H1 (cell line): Measurements from ENCODE around the gene C1QTNF4. TPM values are rescaled to one million over a fixed set of nuclear protein-coding genes. Genes with fewer than 3 reads are reported as not detected.

Source experiments
- CTCF ChIA-PET: fragments of 300-600 bp; sonication (Branson Sonifier 250); formaldehyde crosslinking; loops from one replicate; lab custom pipeline; 2021; ENCODE audit not compliant: partially characterized antibody; lab: Charles Lee
- POLR2A ChIA-PET: fragments of 300-600 bp; sonication (Branson Sonifier 250); formaldehyde crosslinking; loops from one replicate; lab custom pipeline; 2021; ENCODE audit warnings: inconsistent platforms; ENCODE audit not compliant: partially characterized antibody; lab: Charles Lee
- DNase-seq, 2 experiments: peaks; one replicate each; pipeline versions ENCODE4 v3.0.0 to v3.0.0-alpha.2; 2010 to 2022; ENCODE audit warnings: low spot score in 2 of 2, low read depth in 1 of 2, mixed read lengths in 1 of 2
- FAIRE-seq: peaks from 2 replicates; lab custom pipeline; 2011; peaks lifted over from hg19 to GRCh38; lab: Jason Lieb, UNC
- H2AFZ ChIP-seq: 2 replicates; pipeline ENCODE4 v1.8.1; 2012; ENCODE audit warnings: low read length, inconsistent platforms
- H2AK5ac ChIP-seq: 2 replicates; pipeline ENCODE4 v1.6.1; 2013; ENCODE audit warnings: low read depth, low read length
- H2BK120ac ChIP-seq: replicated peaks from 2 replicates; pipeline ENCODE3; 2013; ENCODE audit warnings: low read depth, low read length, inconsistent platforms
- H2BK12ac ChIP-seq: 2 replicates; pipeline ENCODE4 v1.6.1; 2013; ENCODE audit warnings: low read depth, low read length
- H2BK15ac ChIP-seq: 2 replicates; pipeline ENCODE4 v1.6.1; 2013; ENCODE audit warnings: low read length
- H2BK20ac ChIP-seq: 2 replicates; pipeline ENCODE4 v1.6.1; 2013; ENCODE audit warnings: low read length
- H2BK5ac ChIP-seq: 2 replicates; pipeline ENCODE4 v1.6.1; 2013; ENCODE audit warnings: low read depth, low read length
- H3K14ac ChIP-seq: 2 replicates; pipeline ENCODE4 v1.6.1; 2013; ENCODE audit warnings: inconsistent platforms; ENCODE audit not compliant: insufficient read length
- H3K18ac ChIP-seq: 2 replicates; pipeline ENCODE4 v1.6.1; 2013; ENCODE audit warnings: low read length; ENCODE audit errors: extremely low read depth
- H3K23ac ChIP-seq: 2 replicates; pipeline ENCODE4 v1.6.1; 2013; ENCODE audit warnings: inconsistent platforms; ENCODE audit not compliant: insufficient read length
- H3K23me2 ChIP-seq: 2 replicates; pipeline ENCODE4 v1.6.1; 2013; ENCODE audit warnings: low read depth, low read length
- H3K27ac ChIP-seq: 2 replicates; pipeline ENCODE4 v1.6.1; 2011; ENCODE audit warnings: low read depth, low read length, inconsistent platforms
- H3K27me3 ChIP-seq, 4 experiments: replicated peaks in 1 of 4; 1 replicate in 1 of 4; 2 replicates in 3 of 4; pipeline versions ENCODE4 v1.6.1 to v1.8.1; 2011 to 2013; ENCODE audit warnings: low read length in 3 of 4, mild to moderate bottlenecking in 3 of 4, inconsistent platforms in 2 of 4, mixed read lengths in 2 of 4, moderate library complexity in 1 of 4; ENCODE audit not compliant: control insufficient read depth in 3 of 4, insufficient read depth in 3 of 4; ENCODE audit errors: extremely low read depth in 1 of 4
- H3K36me3 ChIP-seq, 4 experiments: 2 replicates each; pipeline versions ENCODE4 v1.6.1 to v1.8.1; 2011 to 2013; ENCODE audit warnings: mild to moderate bottlenecking in 4 of 4, low read length in 3 of 4, moderate library complexity in 2 of 4, control low read depth in 1 of 4, inconsistent platforms in 1 of 4; ENCODE audit not compliant: insufficient read depth in 4 of 4, control insufficient read depth in 2 of 4
- H3K4ac ChIP-seq: replicated peaks from 2 replicates; pipeline ENCODE3; 2013; ENCODE audit warnings: low read length, low read depth, mixed read lengths, inconsistent platforms; ENCODE audit not compliant: insufficient read length
- H3K4me1 ChIP-seq, 4 experiments: replicated peaks in 1 of 4; 1 replicate in 1 of 4; 2 replicates in 3 of 4; pipeline versions ENCODE4 v1.6.1 to v1.8.1; 2011 to 2013; ENCODE audit warnings: low read length in 3 of 4, inconsistent platforms in 2 of 4, mixed read lengths in 1 of 4; ENCODE audit not compliant: insufficient read depth in 4 of 4, control insufficient read depth in 3 of 4
- H3K4me2 ChIP-seq, 2 experiments: 2 replicates each; pipeline versions ENCODE4 v1.6.1 to v1.8.1; 2011 to 2013; ENCODE audit warnings: low read depth in 2 of 2, low read length in 2 of 2, control low read depth in 1 of 2, inconsistent platforms in 1 of 2, mild to moderate bottlenecking in 1 of 2; ENCODE audit not compliant: insufficient read depth in 1 of 2
- H3K4me3 ChIP-seq, 4 experiments: fragments of 200-600, 300-600 bp in 1 of 4; sonication (generic), shearing (Covaris generic), sonication (Bioruptor Twin) in 1 of 4; 2 replicates each; pipeline versions ENCODE4 v1.5.1 to v1.8.1; 2011 to 2016; ENCODE audit warnings: low read length in 4 of 4, low read depth in 3 of 4, control low read depth in 2 of 4, inconsistent platforms in 2 of 4, mild to moderate bottlenecking in 2 of 4, mixed read lengths in 1 of 4, moderate library complexity in 1 of 4; ENCODE audit not compliant: insufficient read depth in 2 of 4; ENCODE audit errors: extremely low read depth in 1 of 4
- H3K56ac ChIP-seq: replicated peaks from 2 replicates; pipeline ENCODE3; 2013; ENCODE audit warnings: low read depth, mild to moderate bottlenecking, mixed read lengths, low read length, inconsistent platforms; ENCODE audit not compliant: insufficient read length
- H3K79me1 ChIP-seq: 2 replicates; pipeline ENCODE4 v1.6.1; 2013; ENCODE audit warnings: low read depth, low read length, control low read depth
- H3K79me2 ChIP-seq, 2 experiments: 2 replicates each; pipeline versions ENCODE4 v1.6.1 to v1.8.1; 2012 to 2013; ENCODE audit warnings: low read length in 2 of 2, mild to moderate bottlenecking in 2 of 2, inconsistent platforms in 1 of 2; ENCODE audit not compliant: insufficient read depth in 2 of 2, control insufficient read depth in 1 of 2
- H3K9ac ChIP-seq, 4 experiments: replicated peaks in 1 of 4; 1 replicate in 1 of 4; 2 replicates in 3 of 4; pipeline versions ENCODE4 v1.6.1 to v1.8.1; 2011 to 2013; ENCODE audit warnings: low read depth in 3 of 4, low read length in 3 of 4, control low read depth in 2 of 4, mild to moderate bottlenecking in 2 of 4, moderate library complexity in 2 of 4, inconsistent platforms in 1 of 4; ENCODE audit errors: extremely low read depth in 1 of 4
- H3K9me3 ChIP-seq, 2 experiments: 2 replicates each; pipeline versions ENCODE4 v1.6.1 to v1.8.1; 2012 to 2013; ENCODE audit warnings: mild to moderate bottlenecking in 2 of 2, moderate library complexity in 2 of 2, control low read depth in 1 of 2, inconsistent platforms in 1 of 2, low read depth in 1 of 2, low read length in 1 of 2, mixed read lengths in 1 of 2; ENCODE audit not compliant: insufficient read depth in 2 of 2
- H4K20me1 ChIP-seq, 2 experiments: replicated peaks in 1 of 2; 2 replicates each; pipeline versions ENCODE3 to v1.8.1; 2011 to 2013; ENCODE audit warnings: inconsistent platforms in 2 of 2, low read length in 2 of 2, mild to moderate bottlenecking in 1 of 2; ENCODE audit not compliant: insufficient read depth in 2 of 2, control insufficient read depth in 1 of 2
- H4K5ac ChIP-seq: 2 replicates; pipeline ENCODE4 v1.6.1; 2013; ENCODE audit warnings: low read length, low read depth, mixed read lengths, inconsistent platforms; ENCODE audit not compliant: insufficient read length
- H4K8ac ChIP-seq: 2 replicates; pipeline ENCODE4 v1.8.0; 2013; ENCODE audit warnings: mild to moderate bottlenecking, moderate library complexity, low read length, inconsistent platforms; ENCODE audit not compliant: insufficient read depth; ENCODE audit errors: extremely low read depth
- H4K91ac ChIP-seq: replicated peaks from 2 replicates; pipeline ENCODE3; 2013; ENCODE audit warnings: low read length, mixed read lengths, inconsistent platforms; ENCODE audit not compliant: insufficient read length
- CREB1 ChIP-seq: IDR thresholded peaks from 2 replicates; pipeline ENCODE4 v1.6.1; 2012; ENCODE audit warnings: inconsistent platforms
- EZH2 ChIP-seq: fragments of 200-600 bp; sonication (generic); IDR thresholded peaks from 2 replicates; pipeline ENCODE4 v1.7.1; 2012; ENCODE audit warnings: low read depth, mild to moderate bottlenecking, moderate library complexity, low read length, inconsistent platforms; ENCODE audit not compliant: severe bottlenecking
- FOSL1 ChIP-seq: IDR thresholded peaks from 2 replicates; pipeline ENCODE4 v1.6.1; 2011; ENCODE audit warnings: mild to moderate bottlenecking, low read depth, low read length, moderate library complexity; ENCODE audit not compliant: insufficient read depth
- JUN ChIP-seq: IDR thresholded peaks from 2 replicates; pipeline ENCODE4 v1.6.1; 2011; ENCODE audit warnings: low read depth, mild to moderate bottlenecking, improper control_type of control experiment, low read length
- KDM4A ChIP-seq: IDR thresholded peaks from one replicate; pipeline ENCODE4 v1.7.1; 2012; ENCODE audit warnings: low read depth, mild to moderate bottlenecking, moderate library complexity, low read length, inconsistent platforms; ENCODE audit not compliant: severe bottlenecking
- KDM5A ChIP-seq: fragments of 200-600 bp; IDR thresholded peaks from 2 replicates; pipeline ENCODE4 v1.7.1; 2012; ENCODE audit warnings: mild to moderate bottlenecking, low read length, inconsistent platforms, mixed read lengths
- SAP30 ChIP-seq: fragments of 300-600 bp; sonication (generic); IDR thresholded peaks from 2 replicates; pipeline ENCODE4 v1.7.1; 2012; ENCODE audit warnings: low read length, moderate library complexity, mild to moderate bottlenecking, inconsistent platforms; ENCODE audit not compliant: insufficient read depth, insufficient replicate concordance
- SIN3A ChIP-seq, 2 experiments: IDR thresholded peaks in 1 of 2; conservative IDR thresholded peaks in 1 of 2; 2 replicates each; pipeline ENCODE4 v1.6.1; 2011 to 2012; ENCODE audit warnings: low read length in 2 of 2, improper control_type of control experiment in 1 of 2, low read depth in 1 of 2, mild to moderate bottlenecking in 1 of 2
- SIRT6 ChIP-seq: IDR thresholded peaks from one replicate; pipeline ENCODE4 v1.7.1; 2012; ENCODE audit warnings: low read length, inconsistent platforms
- TBP ChIP-seq: IDR thresholded peaks from 2 replicates; pipeline ENCODE4 v1.6.1; 2011; ENCODE audit warnings: low read depth, low read length, improper control_type of control experiment
- YY1 ChIP-seq: IDR thresholded peaks from 2 replicates; pipeline ENCODE4 v1.6.1; 2011; ENCODE audit warnings: low read depth, mild to moderate bottlenecking, low read length
- WGBS, 2 experiments: shearing (Covaris generic) in 1 of 2; methylation state at CpG; one replicate each; pipeline versions ENCODE4 v1.1.6 to v1.1.7; 2013 to 2015; ENCODE audit warnings: low lambda C conversion rate in 2 of 2, mixed read lengths in 2 of 2, inconsistent platforms in 1 of 2, low coverage in 1 of 2, missing lambda C conversion rate in 1 of 2; ENCODE audit not compliant: insufficient replicate concordance in 2 of 2, insufficient coverage in 1 of 2, insufficient read length in 1 of 2; ENCODE audit errors: extremely low coverage in 1 of 2, missing lambda C conversion rate in 1 of 2; 5-methylcytosine and 5-hydroxymethylcytosine counted together
- polyA plus RNA-seq, 7 experiments: library from polyadenylated mRNA; depleted of rRNA in 3 of 7; stranded (reverse) in 5 of 7; unstranded in 2 of 7; fragments of >200 nt in 5 of 7; fragments of 200-250 nt in 2 of 7; gene quantifications; 1 replicate in 5 of 7; 2 replicates in 1 of 7; 4 replicates in 1 of 7; pipeline versions ENCODE4 v1.2.1 to v1.2.3, GENCODE V29; 2011 to 2013; ENCODE audit warnings: missing spikeins in 2 of 7, mixed read lengths in 2 of 7
- total RNA-seq: library from RNA; stranded (reverse); fragmentation: NEBNext Ultra II Directional; extraction: Animal tissue kit (Norgen Biotek cat#: 25700); gene quantifications from 2 replicates; pipeline ENCODE4 v1.2.1, GENCODE V29; 2021

The C1QTNF4 gene
- total and polyA plus RNA-seq, 2 of the 8 experiments (the other 6 are each of a cell fraction or from before 2014, with no cell fraction given) = 3.9 to 6.0 TPM

DNA sequence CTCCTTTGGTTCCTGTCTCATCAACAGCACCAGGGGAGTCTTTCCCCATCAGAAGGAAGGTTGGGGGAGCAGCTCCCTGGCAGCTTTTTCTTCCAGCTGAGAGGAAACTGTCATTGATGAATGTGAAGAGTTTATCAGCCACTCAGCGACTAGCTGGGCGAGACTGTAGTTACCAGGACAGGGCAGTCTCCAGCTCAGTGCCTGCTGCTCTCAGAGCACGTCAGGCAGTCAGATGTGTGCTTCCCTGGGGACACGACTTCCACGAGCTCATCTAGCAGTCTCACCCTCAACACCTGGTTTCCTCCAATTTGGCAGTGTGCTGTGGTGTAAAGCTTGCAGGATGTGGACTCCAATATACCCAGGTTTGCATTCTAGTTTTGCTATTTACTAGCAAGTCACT is 12.5 kb upstream of the C1QTNF4 start:
- Histone ChIP-seq H3K14ac (no peak overlapping the region), H2AK5ac (no peak overlapping the region), H3K79me2 (no peaks in the 10 kb centered on the region), H4K5ac (no peak overlapping the region), H3K23me2 (no peaks in the 10 kb centered on the region), H3K4ac (no peak overlapping the region), H3K27me3 (no peaks in the 10 kb centered on the region), H2BK12ac (no peak overlapping the region), H4K91ac (no peak overlapping the region), H3K56ac (no peak overlapping the region), H3K9ac (peak overlapping the region in 1 of 4 experiments; percentile 5; a peak in 1 of 7 replicates), H3K23ac (no peak overlapping the region), H4K8ac (no peak overlapping the region), H3K36me3 (no peaks in the 10 kb centered on the region; a peak in 1 of 8 replicates), H3K9me3 (no peaks in the 10 kb centered on the region), H3K79me1 (no peaks in the 10 kb centered on the region), H2BK20ac (no peak overlapping the region), H2BK120ac (no peak overlapping the region), H4K20me1 (no peaks in the 10 kb centered on the region), H3K4me3 (no peak overlapping the region), H3K27ac (no peak overlapping the region), H2AFZ (no peak overlapping the region), H2BK15ac (no peak overlapping the region), H3K4me2 (no peak overlapping the region), H3K18ac (no peak overlapping the region), H3K4me1 (no peaks in the 10 kb centered on the region; a peak in 1 of 7 replicates), H2BK5ac (no peak overlapping the region)
- ChIA-PET POLR2A (interaction anchor here (0.6 to 2.9 kb wide), 5 partner anchors 9 to 23 kb away, joined by 3 to 14 read pairs (median 5); partner anchors contain the start of gene FAM180B), CTCF (interaction anchor here (0.9 to 3.7 kb wide), 4 partner anchors 10 to 54 kb away, joined by 3 to 17 read pairs (median 6); no protein-coding TSS in a partner anchor)
- 63% methylated on average over 5 of the region's 5 CpGs; no CpG with 5 or more reads in 1 of the 2 experiments for WGBS, 2 experiments
- TF ChIP-seq EZH2 (no peak), TBP (no peak), KDM5A (no peak), JUN (no peak), SIRT6 (no peak), KDM4A (no peak), SAP30 (no peak), SIN3A (conservative IDR thresholded peaks at IDR 0.05 in 1 of 2, IDR thresholded peaks at IDR 0.05 in 1 of 2; ENCODE audit: low read depth in 1 of 2, low read length in 2 of 2) (no peak), YY1 (no peak), FOSL1 (no peak), CREB1 (no peak)
- DNase-seq = no peak
- no peak for FAIRE-seq
